ENCODE data around the gene KCTD4.
"Not testable (repeated sequence)": the region's sequence is repeated elsewhere in the genome, so short reads cannot be mapped to it uniquely, and the experiment has no call there.

KCTD4 gene

DNA sequence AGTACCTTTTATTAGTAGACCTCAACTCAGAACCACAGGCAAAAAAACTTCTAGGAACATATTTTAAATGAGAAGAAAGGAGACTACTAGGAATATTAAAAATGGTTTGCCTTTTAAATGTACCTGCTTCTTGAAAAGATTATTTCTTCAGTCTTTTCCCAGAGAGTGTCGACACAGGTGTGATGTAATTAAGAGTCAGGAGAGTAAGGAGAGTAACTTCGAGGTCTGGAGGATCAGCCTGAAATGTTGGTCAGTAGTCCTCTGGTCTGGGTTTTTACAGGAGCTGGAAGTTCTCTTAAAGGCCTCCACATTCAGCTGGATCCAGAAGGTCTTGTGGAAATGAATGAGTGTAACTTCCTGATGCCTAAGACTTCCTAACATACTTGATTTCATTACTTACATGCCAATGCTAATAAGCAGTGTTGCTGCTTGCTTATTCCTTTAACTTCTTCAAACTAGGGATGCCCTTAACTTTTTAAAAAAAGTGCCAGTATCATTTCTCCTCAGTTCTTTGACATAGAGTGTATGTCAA lies at the start of gene KCTD4:
Gene KCTD4, minus strand, starts transcription at position 345 of the 532 bp plus-strand sequence. CDS start 6,478 bp downstream, outside the sequence.
- no peak for DNase-seq (ENCODE audit: low spot score)

DNA sequence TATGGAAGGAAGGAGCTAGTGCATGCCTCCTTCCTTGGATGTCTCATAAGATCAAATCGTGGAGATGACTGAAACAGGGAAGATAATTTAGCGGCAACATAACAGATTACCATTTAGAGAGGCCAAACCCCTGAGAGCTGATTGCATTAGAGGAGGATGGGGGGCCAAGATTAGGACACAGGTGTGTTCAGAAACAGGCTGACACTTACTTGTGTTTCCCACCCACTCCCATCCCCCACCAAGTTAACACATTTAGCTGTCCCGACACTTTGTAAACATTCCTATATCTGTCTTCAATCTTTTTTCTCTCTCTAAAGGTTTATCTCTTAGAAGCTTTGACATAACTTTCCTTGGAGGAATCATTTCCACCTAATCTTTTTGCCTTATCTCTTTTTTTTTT lies 48.8 kb upstream of the KCTD4 start:
- no peak for DNase-seq (ENCODE audit: low spot score)

DNA sequence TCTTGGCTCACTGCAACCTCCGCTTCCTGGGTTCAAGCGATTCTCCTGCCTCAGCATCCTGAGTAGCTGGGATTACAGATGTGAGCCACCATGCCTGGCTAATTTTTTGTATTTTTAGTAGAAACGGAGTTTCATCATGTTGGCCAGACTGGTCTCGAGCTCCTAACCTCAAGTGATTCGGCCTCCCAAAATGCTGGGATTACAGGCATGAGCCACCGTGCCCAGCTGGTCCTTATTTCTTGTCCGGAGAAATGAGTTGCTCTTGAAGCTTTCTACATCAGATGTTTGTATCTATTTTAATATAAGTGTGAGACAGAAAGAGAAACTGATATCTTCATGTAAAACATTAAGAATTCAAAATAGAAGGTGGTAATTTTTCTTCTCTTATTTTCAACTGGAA lies 43.9 kb upstream of the KCTD4 start:
- DNase-seq (ENCODE audit: low spot score) = not testable (repeated sequence)

DNA sequence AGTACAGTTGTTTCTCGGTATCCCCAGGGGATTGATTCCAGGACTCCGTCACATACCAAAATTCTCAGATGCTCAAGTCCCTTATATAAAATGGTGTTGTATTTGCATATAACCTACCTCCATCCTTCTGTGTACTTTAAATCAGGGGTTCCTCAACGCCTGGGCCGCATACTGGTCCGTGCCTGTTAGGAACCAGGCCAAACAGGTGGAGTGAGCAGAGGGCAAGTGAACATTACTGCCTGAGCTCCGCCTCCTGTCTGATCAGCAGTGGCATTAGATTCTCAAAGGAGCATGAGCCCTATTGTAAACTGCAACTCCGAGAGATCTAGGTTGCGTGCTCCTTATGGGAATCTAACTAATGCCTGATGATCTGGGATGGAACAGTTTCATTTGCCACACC lies 42.2 kb upstream of the KCTD4 start:
- no peak for DNase-seq (ENCODE audit: low spot score)

DNA sequence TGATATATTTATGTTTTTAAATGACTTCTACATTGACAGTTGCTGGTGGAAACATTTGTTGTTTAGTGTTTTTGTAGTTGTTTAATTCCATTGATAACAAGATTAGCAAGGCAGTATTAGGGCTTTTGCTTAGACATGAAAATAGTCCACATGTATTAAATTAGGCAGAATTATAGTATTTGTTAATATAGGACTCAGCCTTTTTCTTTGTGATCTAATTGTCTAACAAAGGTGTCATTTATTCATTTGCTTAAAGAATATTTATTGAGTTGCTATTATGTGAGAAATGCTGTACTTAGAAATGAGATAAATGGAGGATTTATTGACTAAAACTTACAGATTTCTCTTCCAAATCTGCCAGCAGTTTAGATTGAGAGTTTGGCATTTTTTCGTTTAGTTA lies 41.7 kb upstream of the KCTD4 start:
- no peak for DNase-seq (ENCODE audit: low spot score)

DNA sequence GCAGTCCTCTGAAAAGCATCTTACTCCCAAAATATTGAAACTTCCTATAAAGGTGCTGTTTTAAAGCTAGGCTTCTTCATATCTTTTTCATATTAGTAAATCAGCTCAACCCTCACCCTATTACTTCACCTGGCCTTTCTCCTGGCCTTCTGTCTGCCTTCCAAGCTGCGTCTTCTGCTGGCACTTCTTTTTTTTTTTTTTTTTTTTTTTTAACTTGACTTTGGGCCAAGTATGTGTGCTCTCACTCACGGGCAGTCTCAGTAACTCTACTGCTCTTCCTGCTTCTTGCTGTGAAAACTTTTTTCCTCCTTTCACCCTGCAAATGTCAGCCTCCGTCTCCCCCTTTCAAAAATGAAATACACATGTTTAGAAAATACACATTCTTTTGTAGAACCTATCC lies 41.2 kb upstream of the KCTD4 start:
- no peak for DNase-seq (ENCODE audit: low spot score)

DNA sequence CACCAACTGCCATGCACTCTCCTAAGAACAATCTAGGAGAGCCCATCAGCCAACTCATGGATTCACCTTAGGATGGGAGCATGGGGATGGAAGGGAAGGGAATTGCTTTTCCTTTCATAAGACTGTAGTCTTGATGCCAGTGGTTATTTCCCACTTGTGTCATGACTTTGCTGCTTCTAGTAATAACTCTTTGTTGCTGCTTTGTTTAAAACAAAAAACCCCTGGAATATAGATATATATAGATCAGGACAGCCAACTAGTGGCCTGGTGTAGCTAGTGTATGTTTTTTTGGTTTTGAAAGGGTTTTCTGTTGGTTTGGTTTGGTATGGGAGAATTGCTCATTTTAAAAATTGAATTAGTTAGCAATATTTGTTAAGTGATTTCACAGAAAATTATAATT lies 39.3 kb upstream of the KCTD4 start:
- DNase-seq (ENCODE audit: low spot score) = no peak

DNA sequence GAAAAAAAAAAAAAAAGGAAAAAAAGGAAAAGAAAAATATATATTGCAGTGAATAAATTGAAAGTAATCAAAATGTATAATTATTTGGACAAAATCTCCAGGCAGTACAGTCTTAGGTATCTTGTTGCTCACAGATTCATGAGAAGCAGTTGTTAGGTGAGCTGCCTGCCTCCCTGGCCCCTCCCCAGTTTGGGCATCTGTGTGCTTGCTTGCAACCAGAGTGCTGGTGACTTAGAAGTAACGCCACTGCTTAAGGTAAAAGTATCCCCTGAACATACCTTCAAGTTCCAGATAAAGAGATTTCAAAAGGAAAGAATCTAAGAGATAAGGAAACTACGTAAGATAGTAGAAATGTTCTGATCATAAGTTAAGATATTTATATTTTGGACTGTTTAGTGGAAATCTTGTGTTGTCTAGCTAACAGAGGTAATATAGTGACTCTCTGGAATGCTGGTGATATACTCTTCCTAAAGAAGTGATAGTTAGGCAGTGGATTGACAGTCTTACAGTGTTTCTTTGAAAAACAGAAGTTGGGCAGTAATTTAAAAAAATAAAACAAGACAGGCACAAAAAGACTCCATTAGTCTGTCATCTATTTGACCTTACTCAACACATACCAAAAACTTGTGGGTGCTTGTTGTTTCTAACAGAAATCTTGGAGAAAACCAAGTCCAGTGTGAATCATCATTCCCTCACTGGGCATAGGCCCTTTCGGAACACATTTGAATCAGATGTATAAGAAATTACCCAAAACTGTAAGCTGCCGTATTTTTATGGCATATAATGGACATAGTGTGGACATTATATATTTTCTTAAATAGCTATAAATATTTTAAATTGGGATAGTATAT lies 38.3 kb upstream of the KCTD4 start:
- DNase-seq (ENCODE audit: low spot score) = no peak

DNA sequence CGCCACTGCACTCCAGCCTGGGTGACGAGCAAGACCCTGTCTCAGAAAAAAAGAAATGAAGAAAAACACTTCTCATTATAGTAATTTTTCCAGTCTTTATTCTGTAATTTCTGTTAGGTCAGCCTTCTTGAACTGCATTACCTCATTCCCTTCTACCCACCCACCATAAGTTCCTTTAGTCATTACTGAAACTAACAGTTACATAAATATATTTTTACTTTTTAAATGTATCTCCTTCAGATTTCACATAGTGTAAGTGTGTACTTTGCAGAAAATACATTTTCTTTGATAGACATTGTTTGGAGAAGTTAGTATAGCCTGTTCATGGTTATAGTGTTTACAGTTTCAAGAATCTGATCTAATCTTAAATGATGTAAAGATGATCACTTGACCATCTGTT lies 31.7 kb upstream of the KCTD4 start:
- DNase-seq (ENCODE audit: low spot score) = no peak

DNA sequence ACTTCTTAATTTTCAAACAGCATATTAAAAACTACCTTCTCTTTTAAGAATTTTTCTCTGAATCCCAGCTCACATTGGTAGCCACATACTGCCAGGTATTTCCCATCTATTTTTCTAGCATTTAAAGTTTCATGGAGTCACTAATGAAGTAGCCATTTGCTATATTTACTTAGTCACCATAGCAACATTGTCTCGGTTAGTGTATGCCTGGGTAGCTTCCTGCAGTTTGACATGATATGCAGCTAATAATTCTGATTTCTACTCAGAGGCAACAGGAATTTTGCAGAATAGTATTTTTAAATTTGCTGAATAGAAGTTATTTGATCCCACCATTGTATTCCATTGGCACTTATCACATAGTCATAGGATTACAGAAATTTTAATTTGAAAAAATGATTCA lies 30.9 kb upstream of the KCTD4 start:
- no peak for DNase-seq (ENCODE audit: low spot score)

DNA sequence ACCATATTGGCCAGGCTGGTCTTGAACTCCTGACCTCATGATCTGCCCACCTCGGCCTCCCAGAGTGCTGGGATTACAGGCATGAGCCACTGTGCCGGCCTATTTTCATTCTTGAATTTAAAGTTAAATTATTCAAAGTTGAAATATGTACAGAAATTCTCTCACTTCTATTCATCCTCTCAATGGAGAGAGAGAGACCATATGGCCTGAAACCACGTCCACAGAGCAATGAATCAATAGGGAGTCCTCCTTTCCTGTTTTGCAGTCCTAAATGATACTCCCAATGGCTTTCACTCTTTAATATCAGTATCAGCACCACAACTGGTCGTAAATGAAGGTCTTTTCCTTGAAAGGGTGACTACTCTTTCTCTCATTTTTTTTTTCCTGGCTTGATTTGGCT lies 30.5 kb upstream of the KCTD4 start:
- no peak for DNase-seq (ENCODE audit: low spot score)

DNA sequence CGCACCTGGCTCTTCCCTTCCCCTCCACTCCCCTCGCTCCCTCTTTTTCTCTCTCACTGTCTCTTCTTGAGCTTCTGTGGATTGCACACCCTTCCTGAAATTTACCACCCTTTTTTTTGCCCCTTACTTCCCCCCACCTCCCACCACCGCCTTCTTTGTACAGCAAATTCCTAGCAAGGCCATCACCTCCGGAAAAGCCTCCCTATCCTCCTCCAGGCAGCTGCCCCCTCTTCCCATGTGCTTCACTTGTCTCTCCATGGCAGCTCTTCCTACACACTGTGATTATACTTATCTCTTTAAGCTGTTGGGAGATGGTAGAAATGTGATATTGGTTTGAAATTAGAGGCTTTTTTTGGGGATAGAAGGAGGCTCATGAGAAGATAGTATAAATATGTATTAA lies 28.3 kb upstream of the KCTD4 start:
- no peak for DNase-seq (ENCODE audit: low spot score)

DNA sequence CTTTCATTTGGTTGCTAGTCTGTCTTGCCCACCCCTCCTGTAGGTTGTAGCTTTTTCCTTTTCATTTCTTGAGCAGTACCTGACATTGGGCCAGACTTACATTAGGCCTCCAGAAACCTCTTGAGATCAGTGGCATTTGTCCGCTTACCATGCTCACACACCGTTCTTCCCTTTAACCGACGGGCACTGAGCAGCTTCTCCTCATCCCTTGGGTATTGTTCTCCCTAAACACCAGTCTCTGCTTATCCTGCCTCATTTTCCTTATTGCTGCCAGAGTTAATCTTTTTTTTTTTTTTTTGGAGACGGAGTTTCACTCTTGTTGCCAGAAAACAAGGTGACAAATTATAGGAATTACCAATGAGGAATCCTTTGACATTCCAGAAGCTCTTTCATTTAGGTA lies 27.2 kb upstream of the KCTD4 start:
- no peak for DNase-seq (ENCODE audit: low spot score)

DNA sequence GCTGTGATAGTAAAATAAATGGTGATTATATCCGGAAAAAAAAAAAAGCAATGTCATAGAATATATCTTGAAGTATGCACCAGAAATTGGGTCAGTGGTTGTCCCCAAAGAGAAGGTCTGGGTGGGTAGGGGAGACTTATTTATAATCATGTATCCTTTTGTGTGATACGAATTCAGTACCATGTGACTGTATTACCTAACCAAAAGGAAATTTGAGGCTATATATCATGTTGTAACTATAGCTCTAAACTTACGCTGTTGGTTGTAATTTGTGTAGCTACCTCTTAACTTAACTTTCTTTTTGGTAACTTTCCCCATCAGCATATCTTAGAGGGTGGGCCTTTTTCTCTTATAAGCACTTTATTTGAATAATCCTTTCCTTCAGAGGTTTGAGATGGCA lies 25.2 kb upstream of the KCTD4 start:
- DNase-seq (ENCODE audit: low spot score) = no peak

DNA sequence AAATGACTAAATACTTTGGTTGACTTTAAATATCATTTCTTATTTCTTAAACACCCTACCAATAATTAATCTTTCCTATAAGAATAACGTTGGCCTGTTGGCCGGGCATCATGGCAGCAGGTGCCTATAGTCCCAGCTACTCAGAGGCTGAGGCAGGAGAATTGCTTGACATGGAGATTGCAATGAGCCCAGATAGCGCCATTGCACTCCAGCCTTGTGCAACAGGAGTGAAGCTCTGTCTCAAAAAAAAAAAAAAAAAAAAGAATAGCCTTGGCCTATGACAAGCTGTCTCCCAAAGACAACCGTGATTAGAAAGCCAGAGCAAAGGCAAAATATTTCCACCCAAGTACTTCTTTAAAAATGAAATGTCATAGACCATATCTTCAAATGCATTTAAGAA lies 24.5 kb upstream of the KCTD4 start:
- DNase-seq (ENCODE audit: low spot score) = no peak

DNA sequence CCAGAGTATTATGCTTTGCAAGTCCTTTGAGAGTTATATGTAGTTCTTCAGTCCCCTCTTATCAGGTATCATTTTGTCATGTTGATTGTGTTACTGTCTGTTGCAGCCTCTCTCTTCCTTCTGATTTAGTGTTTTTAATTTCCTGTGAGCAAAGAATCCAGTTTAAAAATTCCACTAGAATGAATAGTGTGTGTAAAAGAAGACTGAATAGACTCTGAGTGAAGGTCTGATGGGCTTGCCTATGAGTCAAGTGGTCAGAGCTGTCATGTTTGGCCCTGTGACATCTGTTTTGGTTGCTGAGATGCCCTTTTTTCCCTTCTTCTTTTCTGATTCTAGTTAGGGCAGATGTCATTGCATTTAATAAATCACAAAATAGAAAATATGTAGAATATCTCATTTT lies 23.3 kb upstream of the KCTD4 start:
- DNase-seq (ENCODE audit: low spot score) = no peak

DNA sequence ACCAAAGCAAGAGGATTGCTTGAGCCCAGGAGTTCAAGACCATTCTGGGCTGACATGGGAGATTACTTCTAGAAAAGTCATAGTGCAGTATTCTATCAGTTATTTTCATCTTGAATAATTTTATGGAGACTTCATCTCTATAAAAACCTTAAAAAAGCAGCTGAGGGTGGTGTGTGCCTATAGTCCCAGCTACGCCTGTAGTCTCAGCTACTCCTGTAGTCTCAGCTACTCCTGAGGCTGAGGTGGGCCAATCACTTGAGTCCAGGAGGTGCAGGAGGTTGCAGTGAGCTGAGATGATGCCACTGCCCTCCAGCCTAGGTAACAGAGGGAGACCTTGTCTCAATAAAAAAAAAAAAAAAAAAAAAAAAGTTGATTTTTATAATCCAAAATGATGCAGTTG lies 22.1 kb upstream of the KCTD4 start:
- DNase-seq (ENCODE audit: low spot score) = no peak

DNA sequence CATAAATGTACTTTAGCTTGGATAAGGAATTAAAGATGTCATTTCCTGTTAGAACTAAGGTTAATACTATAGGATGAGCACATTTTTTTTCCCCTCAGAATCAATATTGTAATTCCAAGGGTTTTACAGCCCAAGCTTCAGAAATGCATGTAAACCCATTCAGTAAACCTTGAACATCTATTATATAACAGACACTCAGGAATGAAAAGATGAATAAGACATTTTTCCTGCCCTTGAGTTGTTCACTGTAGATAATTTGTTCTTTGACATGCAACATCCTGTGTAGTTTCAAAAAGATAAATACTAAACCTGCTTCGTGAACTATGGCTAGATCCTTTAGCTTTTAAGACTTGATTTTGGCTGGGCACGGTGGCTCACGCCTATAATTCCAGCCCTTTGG lies 21.7 kb upstream of the KCTD4 start:
- DNase-seq (ENCODE audit: low spot score) = no peak

DNA sequence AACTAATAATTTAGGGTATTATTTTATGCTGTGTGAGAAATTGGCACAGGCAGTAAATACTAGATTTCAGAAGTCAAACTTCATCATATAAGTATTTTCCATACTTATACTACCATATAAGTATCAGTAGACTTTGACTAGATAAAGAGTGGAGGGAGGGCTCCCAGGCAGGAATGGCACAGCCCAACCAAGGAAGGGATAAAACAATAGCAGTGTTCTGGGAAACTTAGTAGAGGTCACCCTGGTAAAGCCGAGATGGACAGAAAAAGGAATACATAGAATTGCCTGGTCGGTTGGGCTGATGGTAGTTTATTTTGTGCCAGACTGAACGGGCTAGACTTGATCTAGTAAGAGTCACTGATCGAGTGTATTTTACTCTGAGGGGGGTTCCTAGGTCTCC lies 19.6 kb upstream of the KCTD4 start:
- no peak for DNase-seq (ENCODE audit: low spot score)

DNA sequence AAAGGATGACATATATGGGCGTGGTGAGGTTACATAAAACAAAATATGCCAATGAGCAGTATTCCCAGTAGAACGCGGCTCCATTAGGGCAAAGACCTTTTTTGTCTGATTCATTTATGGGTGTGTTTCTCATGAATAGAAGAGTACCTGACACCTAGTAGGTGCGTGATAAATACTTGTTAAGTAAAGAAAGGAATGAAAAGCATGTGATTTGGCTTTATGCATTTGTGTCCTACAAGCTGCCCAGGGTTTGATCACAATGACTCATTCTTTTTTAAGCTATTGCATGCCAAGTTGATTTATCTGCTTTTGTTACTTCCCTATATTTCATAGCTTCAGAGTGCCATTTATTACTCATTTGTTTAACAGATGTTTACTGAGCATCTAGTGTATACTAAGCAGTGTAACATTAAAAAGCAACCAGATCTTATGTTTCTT lies 19.1 kb upstream of the KCTD4 start:
- peak; percentile 64 for DNase-seq (ENCODE audit: low spot score)

DNA sequence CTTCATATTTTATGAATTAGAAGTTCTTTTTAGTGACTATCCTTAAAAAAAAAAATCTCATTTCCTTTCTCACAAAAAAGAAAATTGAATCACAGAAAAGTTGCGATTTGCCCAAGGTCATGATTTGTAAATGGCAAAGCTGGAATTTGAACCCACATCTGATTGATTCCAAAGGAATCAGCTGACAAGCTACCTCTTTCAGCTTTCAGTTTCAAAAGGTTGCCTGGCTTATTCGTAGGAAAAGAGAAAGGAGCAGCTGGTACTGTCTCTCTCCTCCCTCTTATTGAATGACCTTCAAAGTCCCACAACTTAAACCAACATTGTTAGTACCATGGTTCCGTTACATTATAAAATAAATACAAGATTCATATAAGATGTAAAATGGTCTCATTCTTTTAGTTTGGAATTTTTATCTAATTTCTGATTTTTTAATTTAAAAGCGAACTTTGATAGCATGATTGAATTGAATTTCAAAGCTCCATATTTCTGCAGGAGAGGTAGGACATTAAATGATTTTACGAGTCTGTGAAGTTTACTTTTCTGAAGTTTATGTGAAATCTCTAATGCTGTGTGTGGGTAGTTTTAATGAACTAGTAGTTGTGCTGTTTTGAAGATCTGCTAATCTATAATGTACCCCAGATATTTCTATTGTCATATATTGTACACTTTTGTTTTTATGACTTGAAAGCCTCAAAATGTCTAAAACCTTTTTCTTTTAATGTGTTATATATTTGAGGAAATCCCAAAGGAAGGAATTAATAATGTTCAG lies 18.5 kb upstream of the KCTD4 start:
- no peak for DNase-seq (ENCODE audit: low spot score)

DNA sequence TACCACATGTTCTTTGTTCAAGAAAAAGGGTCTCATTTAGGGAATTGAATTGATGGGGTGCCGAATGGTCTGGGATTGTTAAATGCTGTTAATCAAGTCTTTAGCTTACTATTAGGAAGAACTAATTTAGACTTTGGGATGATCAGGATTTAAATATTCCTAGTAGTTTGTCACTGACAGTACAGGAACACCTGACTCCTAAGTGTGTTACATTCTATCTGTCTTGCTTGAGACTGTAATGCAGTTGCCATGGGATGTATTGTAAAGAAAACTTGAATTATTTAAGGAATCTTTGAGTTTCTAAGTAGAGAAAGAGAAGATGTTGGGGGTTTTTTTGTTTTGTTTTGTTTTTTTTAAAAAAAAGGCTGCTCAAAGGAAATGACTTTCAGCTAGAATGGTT lies 17.8 kb upstream of the KCTD4 start:
- no peak for DNase-seq (ENCODE audit: low spot score)

DNA sequence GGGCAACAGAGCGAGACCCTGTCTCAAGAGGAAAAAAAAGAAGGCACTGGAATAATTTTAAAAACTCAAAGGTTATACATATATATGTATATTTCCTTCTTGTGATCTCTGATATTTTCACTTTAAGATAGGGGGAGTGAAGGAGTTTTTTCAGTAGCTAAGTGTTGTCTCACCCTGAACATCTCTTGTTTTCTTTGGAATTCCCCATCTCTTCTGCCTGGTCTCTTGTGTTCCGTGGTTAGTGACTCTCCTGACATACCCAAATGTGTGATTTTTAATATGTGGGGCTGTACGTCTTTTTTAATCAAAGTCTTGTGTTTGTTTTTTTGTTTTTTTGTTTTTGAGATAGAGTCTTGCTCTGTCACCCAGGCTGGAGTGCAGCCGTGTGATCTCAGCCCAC lies 15.3 kb upstream of the KCTD4 start:
- no peak for DNase-seq (ENCODE audit: low spot score)

All from kidney capillary endothelial cell (primary cell).